Measurements from ENCODE around the gene OR1I1. TPM values are rescaled to one million over a fixed set of nuclear protein-coding genes. Genes with fewer than 3 reads are reported as not detected.

The OR1I1 gene
- total RNA-seq, 4 donors from 2014 or later = not detected

DNA sequence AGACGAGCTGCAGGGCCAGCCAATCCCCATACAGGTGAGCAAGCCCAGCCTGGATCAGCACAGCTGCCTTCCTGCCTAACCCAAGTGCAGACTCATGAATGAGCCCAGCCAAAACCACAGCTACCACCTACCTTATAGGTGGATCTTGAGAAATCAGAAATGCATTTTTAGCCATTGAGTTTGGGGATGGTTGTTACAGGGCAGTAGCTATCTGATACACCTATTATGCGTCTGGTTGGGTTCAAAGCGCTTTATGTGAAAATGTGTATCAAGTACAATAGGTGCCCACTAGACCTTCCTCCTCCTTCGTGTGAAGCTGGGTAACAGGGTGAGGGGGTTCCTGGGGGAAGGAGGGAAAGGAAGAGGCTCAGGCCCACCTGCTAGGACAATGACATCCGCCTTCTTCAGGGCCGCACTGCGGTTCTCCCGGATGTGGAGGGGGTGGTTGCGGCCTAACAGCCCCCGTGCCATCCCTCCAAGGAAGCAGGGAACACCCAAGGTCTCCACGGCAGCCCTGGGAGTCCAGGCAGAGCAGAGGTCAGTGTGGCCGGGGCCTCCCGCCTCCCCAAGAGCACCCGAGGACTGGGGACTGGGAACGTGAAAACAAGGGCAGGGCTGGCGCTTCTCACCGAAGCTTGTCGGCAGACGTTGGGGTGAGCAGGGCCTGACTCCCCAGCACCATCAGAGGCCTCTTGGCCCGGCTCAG, 36.9 kb downstream of the OR1I1 start:
- peaks cover 0 to 3% of the 10 kb centered on the region in 2 donors for H3K4me1 ChIP-seq
- ATAC-seq = no peak
- H3K4me3 ChIP-seq = no peak overlapping the region
- H3K27ac ChIP-seq = no peak overlapping the region
- DNase-seq = no peak
- intact Hi-C loops (cut with DNase I; ENCODE audit: low total_unique reads) = no loop called here
- H3K27me3 ChIP-seq = no peaks in the 10 kb centered on the region
- H3K36me3 ChIP-seq = peaks cover 0 to 55% of the 10 kb centered on the region in 2 donors
- TF ChIP-seq, protein P1, sequence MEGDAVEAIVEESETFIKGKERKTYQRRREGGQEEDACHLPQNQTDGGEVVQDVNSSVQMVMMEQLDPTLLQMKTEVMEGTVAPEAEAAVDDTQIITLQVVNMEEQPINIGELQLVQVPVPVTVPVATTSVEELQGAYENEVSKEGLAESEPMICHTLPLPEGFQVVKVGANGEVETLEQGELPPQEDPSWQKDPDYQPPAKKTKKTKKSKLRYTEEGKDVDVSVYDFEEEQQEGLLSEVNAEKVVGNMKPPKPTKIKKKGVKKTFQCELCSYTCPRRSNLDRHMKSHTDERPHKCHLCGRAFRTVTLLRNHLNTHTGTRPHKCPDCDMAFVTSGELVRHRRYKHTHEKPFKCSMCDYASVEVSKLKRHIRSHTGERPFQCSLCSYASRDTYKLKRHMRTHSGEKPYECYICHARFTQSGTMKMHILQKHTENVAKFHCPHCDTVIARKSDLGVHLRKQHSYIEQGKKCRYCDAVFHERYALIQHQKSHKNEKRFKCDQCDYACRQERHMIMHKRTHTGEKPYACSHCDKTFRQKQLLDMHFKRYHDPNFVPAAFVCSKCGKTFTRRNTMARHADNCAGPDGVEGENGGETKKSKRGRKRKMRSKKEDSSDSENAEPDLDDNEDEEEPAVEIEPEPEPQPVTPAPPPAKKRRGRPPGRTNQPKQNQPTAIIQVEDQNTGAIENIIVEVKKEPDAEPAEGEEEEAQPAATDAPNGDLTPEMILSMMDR (IDR thresholded peaks at IDR 0.05 in 4 of 5, conservative IDR thresholded peaks at IDR 0.05 in 1 of 5) = no peak
- TF ChIP-seq POLR2A (IDR thresholded peaks at IDR 0.05) = no peak
- no peaks in the 10 kb centered on the region for H3K9me3 ChIP-seq
- in situ Hi-C loops (cut with MboI; ENCODE audit: low sequenced_read_pairs in 4 of 4) = no loop called here

- Histone ChIP-seq H3K4me3 (no peak overlapping the region), H3K27me3 (no peaks in the 10 kb centered on the region), H3K27ac (no peak overlapping the region), H3K9me3 (no peaks in the 10 kb centered on the region), H3K36me3 (peaks cover 0 to 55% of the 10 kb centered on the region in 2 donors), H3K4me1 (peaks cover 10 to 13% of the 10 kb centered on the region in 2 donors)
- in situ Hi-C loops (cut with MboI; ENCODE audit: low sequenced_read_pairs in 4 of 4) (no loop called here), intact Hi-C loops (cut with DNase I; ENCODE audit: low total_unique reads) (loop anchor here (10.0 kb wide), 2 partner anchors 556 to 1064 kb away; partner anchors contain the start of gene FAM32A)
- TF ChIP-seq, protein P1 (IDR thresholded peaks at IDR 0.05 in 4 of 5, conservative IDR thresholded peaks at IDR 0.05 in 1 of 5) = no peak
- no peak for TF ChIP-seq POLR2A (IDR thresholded peaks at IDR 0.05)
- no peak for ATAC-seq
- DNase-seq = no peak
Observed at GRCh38 chr19:15120135-15121026, 38.4 kb downstream of the OR1I1 start.

- intact Hi-C loops (cut with DNase I; ENCODE audit: low total_unique reads) (loop anchor here (10.0 kb wide), 2 partner anchors 558 to 1062 kb away; partner anchors contain the start of gene FAM32A), in situ Hi-C loops (cut with MboI; ENCODE audit: low sequenced_read_pairs in 4 of 4) (no loop called here)
- H3K4me1 ChIP-seq = peaks cover 13 to 15% of the 10 kb centered on the region in 2 donors
- no peak for ATAC-seq
- H3K36me3 ChIP-seq = peaks cover 0 to 36% of the 10 kb centered on the region in 2 donors
- H3K27me3 ChIP-seq = no peaks in the 10 kb centered on the region
- H3K9me3 ChIP-seq = no peaks in the 10 kb centered on the region
- DNase-seq = no peak
- H3K27ac ChIP-seq = no peak overlapping the region
- no peak overlapping the region for H3K4me3 ChIP-seq
- no peak for TF ChIP-seq POLR2A (IDR thresholded peaks at IDR 0.05)
Observed at GRCh38 chr19:15122331-15123030, 40.5 kb downstream of the OR1I1 start.

DNA sequence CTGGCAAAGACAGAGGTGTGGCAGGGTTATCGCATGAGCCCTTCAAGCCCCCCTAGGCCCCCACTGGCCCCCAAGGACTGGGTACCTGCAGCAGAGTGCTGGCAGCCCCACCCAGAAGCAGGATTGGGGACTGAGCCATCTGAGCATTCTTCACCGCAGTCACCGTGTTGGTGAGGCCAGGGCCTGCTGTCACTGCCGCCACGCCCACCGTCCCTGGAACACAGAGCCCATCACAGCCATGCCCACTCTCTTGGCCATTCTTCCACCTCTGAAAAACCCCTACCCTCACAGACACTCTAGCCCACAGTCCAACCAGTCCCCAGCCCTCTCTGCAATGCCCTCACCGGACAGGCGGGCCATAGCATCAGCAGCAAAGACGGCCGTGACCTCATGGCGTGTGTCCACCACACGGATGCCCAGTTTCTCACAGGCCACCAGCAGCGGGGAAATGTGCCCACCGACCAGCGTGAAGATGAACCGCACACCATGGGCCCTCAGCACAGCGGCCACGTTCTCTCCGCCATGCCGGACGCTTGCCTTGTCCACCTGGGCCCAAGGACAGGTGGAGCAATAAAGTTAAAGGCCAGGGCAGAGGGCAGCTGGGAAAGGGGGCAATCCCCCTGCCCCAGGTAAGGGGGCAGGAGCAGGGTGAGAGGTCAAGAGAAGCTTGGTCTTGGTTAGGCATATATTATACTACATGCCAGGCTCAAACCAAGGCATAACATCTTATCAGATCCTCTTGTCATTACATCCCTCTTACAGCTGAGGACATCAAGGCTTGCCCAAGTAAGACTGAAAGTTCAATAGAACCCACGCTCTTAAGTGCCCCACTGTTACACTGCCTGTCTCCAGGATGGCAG, 41.2 kb downstream of the OR1I1 start:
- Histone ChIP-seq H3K27me3 (no peaks in the 10 kb centered on the region), H3K27ac (peak overlapping the region; percentile 89 to 95 (median 93)), H3K4me1 (peaks cover 13 to 15% of the 10 kb centered on the region in 2 donors), H3K9me3 (no peaks in the 10 kb centered on the region), H3K36me3 (peaks cover 0 to 28% of the 10 kb centered on the region in 2 donors), H3K4me3 (no peak overlapping the region)
- ATAC-seq (no peak), DNase-seq (no peak)
- intact Hi-C loops (cut with DNase I; ENCODE audit: low total_unique reads) (loop anchor here (10.0 kb wide), 2 partner anchors 558 to 1062 kb away; partner anchors contain the start of gene FAM32A), in situ Hi-C loops (cut with MboI; ENCODE audit: low sequenced_read_pairs in 4 of 4) (no loop called here)
- TF ChIP-seq, protein P1 (IDR thresholded peaks at IDR 0.05 in 4 of 5, conservative IDR thresholded peaks at IDR 0.05 in 1 of 5) = no peak
- TF ChIP-seq POLR2A (IDR thresholded peaks at IDR 0.05) = no peak

All from gastrocnemius medialis (tissue), 4 donors.